ENCODE results near the gene DDX20. TPM values are rescaled to one million over a fixed set of nuclear protein-coding genes. Genes with fewer than 3 reads are reported as not detected.
A peak's percentile ranks its signal among the peaks of the same experiment; 100 is the strongest.

The DDX20 gene
- total RNA-seq, 1 experiment from 2014 or later = 10.4 TPM

GRCh38 chr1:111750856-111751255 lies 4.8 kb upstream of the DDX20 start:
- no peaks in the 10 kb centered on the region for H3K36me3 ChIP-seq (ENCODE audit: control insufficient read depth, insufficient read depth, low read length)
- Mint-ChIP-seq H3K4me1 (ENCODE audit: low read depth, unreplicated experiment) (peaks cover 6% of the 10 kb centered on the region), H3K9me3 (ENCODE audit: unreplicated experiment) (no peaks in the 10 kb centered on the region), H3K36me3 (ENCODE audit: insufficient read depth, unreplicated experiment) (peaks cover 9% of the 10 kb centered on the region), H3K4me3 (ENCODE audit: unreplicated experiment) (no peak overlapping the region), H3K27me3 (ENCODE audit: insufficient read depth, unreplicated experiment) (no peaks in the 10 kb centered on the region), H3K27ac (ENCODE audit: unreplicated experiment) (no peak overlapping the region)
- H3K4me1 ChIP-seq = peaks cover 5% of the 10 kb centered on the region; the same call in 1 of the 2 replicates
- BruUV-seq (replicated peaks) = no TSS peak
- CTCF ChIA-PET = interaction anchor here (0.9 to 1.3 kb wide), 2 partner anchors 11 to 269 kb away, joined by 3 read pairs; partner anchors contain the start of gene INKA2
- TF ChIP-seq, protein P1, sequence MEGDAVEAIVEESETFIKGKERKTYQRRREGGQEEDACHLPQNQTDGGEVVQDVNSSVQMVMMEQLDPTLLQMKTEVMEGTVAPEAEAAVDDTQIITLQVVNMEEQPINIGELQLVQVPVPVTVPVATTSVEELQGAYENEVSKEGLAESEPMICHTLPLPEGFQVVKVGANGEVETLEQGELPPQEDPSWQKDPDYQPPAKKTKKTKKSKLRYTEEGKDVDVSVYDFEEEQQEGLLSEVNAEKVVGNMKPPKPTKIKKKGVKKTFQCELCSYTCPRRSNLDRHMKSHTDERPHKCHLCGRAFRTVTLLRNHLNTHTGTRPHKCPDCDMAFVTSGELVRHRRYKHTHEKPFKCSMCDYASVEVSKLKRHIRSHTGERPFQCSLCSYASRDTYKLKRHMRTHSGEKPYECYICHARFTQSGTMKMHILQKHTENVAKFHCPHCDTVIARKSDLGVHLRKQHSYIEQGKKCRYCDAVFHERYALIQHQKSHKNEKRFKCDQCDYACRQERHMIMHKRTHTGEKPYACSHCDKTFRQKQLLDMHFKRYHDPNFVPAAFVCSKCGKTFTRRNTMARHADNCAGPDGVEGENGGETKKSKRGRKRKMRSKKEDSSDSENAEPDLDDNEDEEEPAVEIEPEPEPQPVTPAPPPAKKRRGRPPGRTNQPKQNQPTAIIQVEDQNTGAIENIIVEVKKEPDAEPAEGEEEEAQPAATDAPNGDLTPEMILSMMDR (IDR thresholded peaks at IDR 0.05; ENCODE audit: insufficient read depth in 1 of 2, low read depth in 1 of 2, low read length in 1 of 2, severe bottlenecking in 1 of 2, unreplicated experiment in 1 of 2) = no peak
- intact Hi-C loops (cut with micrococcal nuclease; ENCODE audit: unreplicated experiment) = no loop called here
- H3K27me3 ChIP-seq (replicated peaks; ENCODE audit: control insufficient read depth, insufficient read depth, low read length) = no peaks in the 10 kb centered on the region
- no peak overlapping the region for H3K4me3 ChIP-seq (ENCODE audit: low read depth, low read length)
- no peaks in the 10 kb centered on the region for H3K9me3 ChIP-seq
- POLR2A ChIA-PET = no interaction called here
- DNase-seq = no peak

DNA sequence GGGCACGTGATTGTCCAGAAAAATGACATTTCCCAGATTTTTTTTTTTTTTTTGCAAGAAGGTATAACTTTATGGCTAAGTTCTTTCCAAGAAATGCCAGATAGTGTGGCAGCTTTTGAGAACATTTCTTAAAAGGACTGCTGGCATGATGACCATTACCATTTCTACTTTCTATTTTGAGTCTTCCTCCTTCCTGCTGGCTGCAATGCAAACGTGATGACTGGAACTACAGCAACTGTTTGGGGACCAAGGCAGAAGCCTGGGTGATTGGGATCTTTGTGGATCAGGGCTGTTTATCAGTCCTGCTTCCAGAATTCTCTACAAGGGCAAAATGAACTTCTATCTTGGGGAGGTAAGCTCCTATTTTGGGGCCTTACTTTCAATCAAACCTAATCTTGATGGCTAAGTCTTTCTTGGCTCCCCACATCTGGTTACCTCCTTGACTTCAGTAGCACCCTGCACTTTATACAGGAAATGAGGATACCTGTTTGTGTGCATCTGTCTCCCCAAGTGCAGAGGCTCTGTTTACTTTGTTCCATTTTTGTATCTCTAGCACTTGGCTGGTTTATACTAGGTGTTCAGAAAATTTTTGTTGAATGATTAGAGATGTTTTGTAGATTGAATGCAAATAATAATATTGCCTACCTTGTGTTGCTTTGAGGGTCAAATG lies 3.7 kb upstream of the DDX20 start:
- Histone ChIP-seq H3K27me3 (replicated peaks; ENCODE audit: control insufficient read depth, insufficient read depth, low read length) (no peaks in the 10 kb centered on the region), H3K4me3 (ENCODE audit: low read depth, low read length) (no peak overlapping the region), H3K9me3 (no peaks in the 10 kb centered on the region), H3K36me3 (ENCODE audit: control insufficient read depth, insufficient read depth, low read length) (no peaks in the 10 kb centered on the region), H3K4me1 (peaks cover 5% of the 10 kb centered on the region; the same call in 1 of the 2 replicates)
- intact Hi-C loops (cut with micrococcal nuclease; ENCODE audit: unreplicated experiment) = no loop called here
- CTCF ChIA-PET = interaction anchor here (0.9 kb wide), 1 partner anchor 270 kb away, joined by 3 read pairs; no protein-coding TSS in a partner anchor
- peaks cover 6% of the 10 kb centered on the region for H3K4me1 Mint-ChIP-seq (ENCODE audit: low read depth, unreplicated experiment)
- H3K36me3 Mint-ChIP-seq (ENCODE audit: insufficient read depth, unreplicated experiment) = peaks cover 10% of the 10 kb centered on the region
- BruUV-seq (replicated peaks) = no TSS peak
- TF ChIP-seq, protein P1 (IDR thresholded peaks at IDR 0.05; ENCODE audit: insufficient read depth in 1 of 2, low read depth in 1 of 2, low read length in 1 of 2, severe bottlenecking in 1 of 2, unreplicated experiment in 1 of 2) = no peak
- POLR2A ChIA-PET = no interaction called here
- H3K9me3 Mint-ChIP-seq (ENCODE audit: unreplicated experiment) = no peaks in the 10 kb centered on the region
- H3K27me3 Mint-ChIP-seq (ENCODE audit: insufficient read depth, unreplicated experiment) = no peaks in the 10 kb centered on the region
- H3K27ac Mint-ChIP-seq (ENCODE audit: unreplicated experiment) = no peak overlapping the region
- H3K4me3 Mint-ChIP-seq (ENCODE audit: unreplicated experiment) = no peak overlapping the region
- no peak for DNase-seq

DNA sequence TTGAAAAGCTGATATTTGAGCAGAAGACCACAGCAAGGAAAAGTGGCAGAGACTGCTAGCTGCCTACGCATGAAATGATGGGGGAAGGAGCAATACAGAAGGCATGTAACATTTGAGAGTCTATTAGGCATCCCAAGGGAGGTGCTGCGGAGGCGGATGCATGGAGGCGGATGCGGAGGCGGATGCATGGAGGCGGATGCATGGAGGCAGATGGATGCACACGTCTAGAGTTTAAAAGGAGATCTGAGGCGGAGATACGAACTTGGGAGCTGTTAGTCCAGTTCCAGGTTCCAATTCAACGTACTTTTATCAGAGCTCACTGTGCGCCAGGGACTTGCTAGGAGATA lies 744 bp upstream of the DDX20 start:
- Mint-ChIP-seq H3K9me3 (ENCODE audit: unreplicated experiment) (no peaks in the 10 kb centered on the region), H3K36me3 (ENCODE audit: insufficient read depth, unreplicated experiment) (peaks cover 26% of the 10 kb centered on the region), H3K27ac (ENCODE audit: unreplicated experiment) (peak overlapping the region; percentile 88), H3K27me3 (ENCODE audit: insufficient read depth, unreplicated experiment) (no peaks in the 10 kb centered on the region), H3K4me3 (ENCODE audit: unreplicated experiment) (peak overlapping the region; percentile 92), H3K4me1 (ENCODE audit: low read depth, unreplicated experiment) (peaks cover 12% of the 10 kb centered on the region)
- Histone ChIP-seq H3K4me1 (peaks cover 5% of the 10 kb centered on the region; the same call in 1 of the 2 replicates), H3K4me3 (ENCODE audit: low read depth, low read length) (peak overlapping the region; percentile 79), H3K36me3 (ENCODE audit: control insufficient read depth, insufficient read depth, low read length) (no peaks in the 10 kb centered on the region), H3K27me3 (replicated peaks; ENCODE audit: control insufficient read depth, insufficient read depth, low read length) (no peaks in the 10 kb centered on the region), H3K9me3 (no peaks in the 10 kb centered on the region)
- intact Hi-C loops (cut with micrococcal nuclease; ENCODE audit: unreplicated experiment) = loop anchor here (1.0 to 5.0 kb wide), 3 partner anchors 16 to 248 kb away; partner anchors contain the start of gene INKA2
- no peak for DNase-seq
- TF ChIP-seq, protein P1 (IDR thresholded peaks at IDR 0.05; ENCODE audit: insufficient read depth in 1 of 2, low read depth in 1 of 2, low read length in 1 of 2, severe bottlenecking in 1 of 2, unreplicated experiment in 1 of 2) = no peak
- ChIA-PET POLR2A (no interaction called here), CTCF (interaction anchor here (0.7 to 1.4 kb wide), 3 partner anchors 247 to 273 kb away, joined by 4 to 11 read pairs (median 5); no protein-coding TSS in a partner anchor)
- no TSS peak for BruUV-seq (replicated peaks)
